GM18870 (cell line): ENCODE data around the gene LINC01488.
A peak's percentile ranks its signal among the peaks of the same experiment; 100 is the strongest.

ENCODE experiments used
- ATAC-seq: cut with Tn5 transposase; IDR thresholded peaks from one replicate; pipeline ENCODE4 v1.9.1; 2021; ENCODE audit warnings: moderate library complexity; ENCODE audit not compliant: unreplicated experiment

The LINC01488 gene

DNA sequence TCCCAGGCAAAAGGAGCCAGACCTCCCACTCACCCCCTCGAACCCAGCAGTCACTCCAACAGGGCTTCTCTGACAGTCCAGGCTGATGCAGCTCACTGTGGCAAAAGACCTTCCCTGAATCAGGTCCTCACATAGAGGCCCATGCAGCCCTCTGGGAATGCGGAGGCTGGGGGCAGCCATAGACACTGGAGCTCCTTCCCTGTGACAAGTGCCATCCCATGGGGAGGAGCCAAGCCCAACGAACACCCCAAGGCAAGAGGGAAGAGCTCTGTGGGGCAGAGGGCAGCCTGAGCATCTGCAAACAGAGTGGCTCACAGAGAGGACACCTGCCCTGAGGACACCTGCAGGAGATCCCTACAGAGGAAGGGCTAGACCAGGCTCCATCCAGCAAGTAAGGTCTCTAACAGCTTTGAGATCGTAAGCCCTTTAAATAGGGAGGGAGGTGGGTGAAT is at the start of gene LINC01488:
TSS of gene LINC01488 (plus strand) at position 271 of the 452 bp plus-strand sequence.
- no peak for ATAC-seq

DNA sequence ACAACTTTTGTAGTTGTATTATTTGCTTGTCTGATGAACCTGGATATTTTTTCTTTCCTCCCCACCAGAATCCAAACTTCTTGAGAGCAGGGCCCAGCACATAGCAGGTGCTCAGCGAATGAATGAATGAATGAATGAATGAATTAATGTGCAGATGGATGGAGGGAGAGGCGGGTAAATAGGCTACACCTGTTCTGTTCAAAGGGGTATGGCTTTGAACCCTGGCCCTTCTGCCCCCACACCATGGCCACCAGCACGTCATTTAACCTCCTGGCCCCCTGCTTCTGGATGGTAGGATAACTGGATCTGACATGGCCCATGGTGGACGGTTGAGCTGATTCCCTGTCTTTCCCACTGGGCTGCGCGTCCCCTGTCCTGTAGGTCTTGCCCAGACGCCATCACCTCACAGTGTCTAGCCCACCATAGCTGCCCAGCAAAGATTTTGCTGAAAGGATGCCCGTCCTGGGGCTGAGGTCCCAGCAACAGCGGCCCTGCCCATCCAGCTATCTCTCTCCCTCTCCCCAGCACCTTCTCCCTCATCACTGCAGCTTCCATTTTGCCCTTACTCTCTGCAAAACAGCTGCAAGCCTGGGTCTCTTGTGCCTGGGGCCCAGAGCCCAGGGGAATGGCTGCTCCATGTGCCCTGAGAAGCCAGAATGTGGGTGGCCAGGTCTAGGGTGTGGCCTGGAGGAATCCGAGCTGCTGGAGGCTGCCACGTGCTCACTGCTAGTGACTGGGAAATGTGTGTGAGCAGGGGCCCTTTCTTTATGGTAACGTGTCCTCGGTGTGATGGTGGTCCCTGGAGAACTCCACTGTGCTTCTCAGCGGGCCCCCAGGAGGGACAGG is 49.3 kb upstream of the LINC01488 start:
- no peak for ATAC-seq

DNA sequence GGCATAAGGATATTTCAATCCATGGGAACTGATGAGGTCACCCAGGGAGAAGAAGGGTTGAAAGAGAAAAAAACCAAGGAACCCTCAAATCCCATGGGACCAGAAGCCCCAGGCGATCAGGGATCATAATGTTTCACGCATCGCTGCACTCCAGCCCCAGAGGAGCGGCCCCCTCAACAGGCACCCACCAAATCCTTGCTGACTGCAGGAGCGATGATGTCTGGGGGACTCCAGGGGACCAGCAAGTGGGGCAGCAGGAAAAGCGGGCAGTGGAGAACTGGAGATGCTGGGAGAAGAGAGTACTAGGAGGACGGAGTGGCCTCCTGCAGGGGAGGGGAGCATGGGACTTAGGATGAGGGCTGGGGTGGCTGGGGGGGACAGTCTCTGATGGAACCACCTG is 47.7 kb upstream of the LINC01488 start:
- no peak for ATAC-seq

DNA sequence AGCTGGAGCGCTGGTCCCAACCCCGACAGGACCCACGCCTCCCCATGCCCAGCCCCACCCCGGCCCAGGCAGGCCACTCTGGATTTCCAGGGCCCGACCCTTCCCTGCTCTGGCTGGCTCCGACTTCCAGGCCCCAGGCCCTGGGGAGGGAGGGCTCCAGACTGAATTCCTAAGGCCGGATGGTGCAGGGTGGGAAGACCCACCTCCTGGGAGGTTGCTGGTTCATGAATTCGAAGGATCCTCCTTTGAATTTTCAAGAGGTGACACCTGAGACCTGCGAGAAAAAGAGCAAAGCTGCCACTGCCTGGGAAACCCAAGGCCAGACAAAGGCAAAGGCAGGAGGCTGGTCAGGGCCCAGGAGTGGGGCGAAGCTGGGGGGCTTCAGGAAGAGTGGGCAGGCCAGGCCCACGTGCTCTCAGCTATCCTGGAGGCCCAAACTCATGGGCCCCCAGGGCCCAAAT is 47.0 kb upstream of the LINC01488 start:
- no peak for ATAC-seq

DNA sequence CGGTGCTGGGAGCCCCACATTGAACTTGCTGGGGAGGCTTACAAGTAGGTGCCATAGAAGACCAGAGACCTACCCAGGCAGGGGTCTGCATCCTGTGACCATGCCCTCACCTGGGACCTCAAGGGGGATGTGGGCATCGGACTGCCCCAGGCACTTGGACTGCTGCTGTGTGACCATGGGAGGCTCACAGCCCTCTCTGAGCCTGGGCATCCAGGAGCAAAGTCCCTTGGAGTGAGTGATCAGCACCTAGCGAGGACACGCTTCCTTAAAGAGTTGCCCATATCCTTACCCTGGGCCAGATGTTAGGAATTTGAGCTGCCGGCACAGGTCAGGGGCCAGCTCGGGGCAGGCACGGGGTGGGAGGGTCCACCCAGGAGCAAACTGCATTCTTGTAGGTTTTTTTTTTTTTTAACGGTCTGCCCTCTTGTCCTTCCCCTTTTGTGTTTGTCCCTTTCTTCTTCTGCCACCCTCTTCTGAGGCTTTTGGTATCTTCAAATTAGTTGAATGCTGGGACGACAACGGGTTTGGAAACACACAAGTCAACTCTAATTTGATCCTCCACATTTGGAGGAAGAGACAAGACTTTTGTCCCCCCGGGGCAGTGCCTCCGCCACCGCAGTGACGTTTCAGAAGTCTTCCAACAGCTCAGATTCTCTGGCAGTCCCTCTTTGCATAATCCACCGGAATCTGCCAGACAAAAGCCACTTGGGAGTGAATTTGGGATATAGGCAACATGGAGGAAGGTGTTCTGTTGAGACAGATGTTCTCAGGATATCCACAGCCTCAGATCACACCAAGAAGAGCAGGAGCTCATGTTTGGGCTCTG is 46.1 kb upstream of the LINC01488 start:
- ATAC-seq: no peak

DNA sequence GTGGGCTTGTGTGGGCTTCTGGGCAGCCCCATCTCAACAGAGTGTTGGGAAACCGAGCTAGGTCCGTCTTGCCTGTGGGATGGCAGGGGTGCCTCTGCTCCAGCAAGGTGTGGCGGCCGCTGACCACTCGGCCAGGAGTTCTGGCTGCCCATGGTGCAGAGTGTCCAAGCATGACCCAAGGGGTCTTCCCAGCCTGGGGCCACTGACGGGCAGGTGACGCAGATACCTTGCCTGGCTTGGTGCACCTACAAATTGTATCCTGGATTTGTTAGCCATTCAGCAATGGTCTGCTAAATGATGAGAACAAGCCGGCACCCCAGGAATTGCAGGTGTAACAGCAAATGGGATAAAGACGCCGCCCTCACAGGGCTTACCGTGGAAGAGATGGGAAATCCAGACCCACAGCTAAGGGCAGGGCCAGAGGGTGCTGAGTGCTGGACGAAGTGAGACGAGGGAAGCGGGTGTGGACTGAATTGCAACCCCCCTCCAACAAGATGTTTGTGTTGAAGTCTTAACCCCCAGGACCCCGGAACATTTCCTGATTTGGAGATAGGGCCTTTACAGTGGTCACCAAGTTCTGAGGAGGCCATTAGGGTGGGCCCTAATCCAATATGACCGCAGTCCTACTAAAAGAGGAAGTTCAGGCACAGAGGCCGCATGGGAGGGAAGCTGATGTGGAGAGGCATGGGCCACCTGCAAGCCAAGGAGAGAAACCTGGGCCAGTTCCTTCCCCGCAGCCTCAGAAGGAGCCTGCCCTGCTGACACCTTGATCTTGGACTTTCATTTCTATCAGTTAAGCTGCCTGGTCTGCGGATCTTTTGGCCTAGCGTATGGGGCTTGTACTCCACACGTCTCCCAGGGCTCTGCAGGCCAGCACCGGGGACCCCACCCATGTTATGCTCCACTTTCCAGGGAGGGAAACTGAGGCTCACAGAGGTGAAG is 45.2 kb upstream of the LINC01488 start:
- no peak for ATAC-seq

DNA sequence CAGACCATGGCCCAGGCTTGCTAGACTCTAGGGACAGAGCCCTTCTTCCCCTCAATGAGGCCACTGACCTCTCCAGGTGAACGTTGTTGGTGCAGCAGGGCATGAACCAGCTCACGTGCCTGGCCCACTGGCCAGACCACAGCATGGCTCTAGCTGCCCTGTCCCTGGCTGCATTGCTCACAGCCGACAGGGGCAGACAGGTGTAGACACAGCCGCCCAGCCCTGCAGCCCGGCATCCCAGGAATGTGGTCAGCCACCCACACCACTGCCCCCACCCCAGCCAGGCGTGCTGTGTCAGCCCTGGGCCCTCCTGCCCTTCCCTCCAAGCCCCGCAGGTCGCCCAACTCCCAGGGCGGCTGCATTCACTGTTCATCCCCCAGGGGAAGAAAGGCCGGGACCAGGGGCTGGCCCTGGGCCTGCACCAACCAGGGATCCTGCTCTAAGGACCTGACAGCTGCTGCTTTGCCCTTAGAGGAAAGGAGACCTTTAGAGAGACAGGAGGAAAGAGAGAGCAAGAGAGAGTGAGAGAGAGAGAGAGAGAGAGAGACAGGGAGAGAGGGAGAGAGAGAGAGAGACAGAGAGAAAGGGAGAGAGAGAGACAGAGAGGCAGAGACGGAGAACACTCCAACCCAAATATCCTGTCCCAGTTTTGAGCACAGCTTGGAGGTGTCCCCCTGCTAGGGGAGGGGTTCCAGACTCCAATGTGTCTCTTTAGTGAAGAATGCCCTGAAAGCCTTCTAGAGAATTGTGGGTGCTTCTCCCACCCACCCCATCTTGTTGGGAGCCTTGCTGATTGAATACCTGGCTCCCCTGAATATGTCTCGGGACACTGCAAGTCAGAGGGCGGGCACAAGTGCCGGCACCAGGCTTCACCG is 44.2 kb upstream of the LINC01488 start:
- ATAC-seq: no peak

DNA sequence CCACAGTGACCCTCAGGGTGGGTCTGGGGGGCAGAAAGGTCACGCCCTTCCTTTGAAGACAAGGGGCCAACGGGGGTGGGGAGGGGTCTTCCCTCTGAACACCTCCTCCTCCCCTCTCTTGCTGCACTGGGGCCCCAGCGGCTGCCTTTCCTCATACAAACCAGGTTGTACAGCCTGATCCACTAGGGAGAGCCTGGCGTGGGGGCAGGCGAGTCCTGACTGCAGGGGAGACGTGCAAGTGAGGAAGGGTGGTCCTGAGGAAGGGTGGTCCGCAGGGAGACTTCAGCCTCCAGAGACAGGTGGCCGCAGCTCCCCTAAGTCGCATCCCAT is 43.6 kb upstream of the LINC01488 start:
- ATAC-seq: no peak

DNA sequence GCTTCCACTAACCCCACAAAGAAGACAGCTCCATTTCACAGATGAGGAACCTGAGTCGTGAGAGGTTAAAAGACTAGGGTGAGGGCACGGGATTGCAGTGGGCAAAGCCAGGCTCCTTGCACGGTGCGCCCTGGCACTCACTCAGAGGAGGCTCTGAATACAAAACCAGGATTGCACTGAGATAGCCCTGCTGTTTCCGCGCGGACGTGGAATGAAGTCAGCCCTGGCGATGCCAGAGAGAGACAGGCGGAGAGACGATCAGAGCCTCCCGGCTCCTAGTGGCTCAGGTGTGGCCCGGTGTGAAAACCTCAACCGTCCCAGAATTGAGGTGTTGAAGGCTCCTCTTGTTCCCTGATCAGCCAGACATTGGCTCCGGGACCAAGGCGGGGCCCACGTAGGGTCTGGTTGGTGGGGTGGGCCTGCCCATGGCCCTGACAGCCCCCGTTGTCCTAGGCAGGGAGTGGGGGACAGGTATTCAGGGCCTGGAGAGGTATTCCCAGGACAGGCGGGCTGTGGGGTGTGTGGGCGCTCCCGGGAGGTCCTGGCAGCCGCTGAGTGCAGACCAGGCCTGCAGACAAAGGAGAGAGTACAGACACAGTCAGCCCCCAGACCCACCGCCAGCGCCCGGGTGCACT is 43.1 kb upstream of the LINC01488 start:
- ATAC-seq: no peak

DNA sequence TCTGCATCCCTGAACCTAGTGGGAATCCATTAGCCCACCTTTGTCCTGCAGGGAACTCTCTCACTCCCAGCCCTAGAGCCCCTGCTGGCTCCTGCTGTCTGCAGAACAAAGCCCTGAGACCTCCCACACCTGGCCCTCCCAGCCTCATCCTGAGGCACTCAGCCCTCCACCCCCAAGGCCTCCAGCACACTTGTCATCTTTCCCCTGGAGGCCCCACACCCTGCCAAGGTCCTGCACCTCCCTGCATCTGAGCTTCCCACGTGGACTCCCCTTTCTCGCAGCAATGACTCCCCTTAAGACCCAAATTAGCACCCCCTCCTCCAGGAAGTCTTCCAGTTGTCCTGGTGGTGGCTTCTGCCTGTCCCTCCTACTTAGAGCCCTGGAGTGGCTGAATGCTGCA is 42.3 kb upstream of the LINC01488 start:
- no peak for ATAC-seq

DNA sequence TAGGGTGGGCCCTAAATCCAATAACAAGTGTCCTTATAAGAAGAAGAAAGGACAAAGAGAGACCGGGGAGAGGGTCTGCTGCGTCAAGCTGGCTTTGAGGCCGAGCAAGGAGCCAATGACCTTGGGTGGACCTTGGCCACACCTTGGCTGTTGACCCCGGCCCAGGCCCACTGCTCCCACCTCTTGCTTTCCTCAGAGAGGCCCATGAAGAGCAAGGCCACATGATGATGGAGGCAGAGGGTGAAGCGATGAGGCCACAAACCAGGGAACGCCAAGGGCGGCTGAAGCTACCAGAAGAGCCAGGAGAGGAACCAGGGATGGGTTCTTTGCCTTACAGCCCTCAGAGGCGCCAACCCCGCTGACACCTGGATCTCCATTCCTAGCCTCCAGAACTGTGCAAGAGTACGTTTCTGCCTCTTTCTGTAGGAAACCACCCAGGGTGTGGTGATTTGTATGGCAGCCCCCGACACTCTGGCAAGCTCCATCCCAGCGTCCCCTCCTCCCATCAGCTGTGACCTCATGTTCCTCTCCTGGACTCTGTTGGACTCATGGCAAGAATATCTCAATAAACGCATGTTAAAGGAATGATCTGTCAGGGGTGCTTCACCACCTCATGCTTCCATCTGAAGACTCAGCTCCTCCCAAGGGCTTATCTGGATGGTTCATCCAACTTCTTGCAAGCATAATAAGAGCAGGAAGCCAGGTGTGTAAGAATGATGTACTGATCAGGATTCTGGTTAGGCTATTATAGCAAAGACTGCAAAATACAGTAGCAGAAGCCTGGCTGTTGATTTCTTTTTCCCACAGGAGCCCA is 41.6 kb upstream of the LINC01488 start:
- no peak for ATAC-seq

DNA sequence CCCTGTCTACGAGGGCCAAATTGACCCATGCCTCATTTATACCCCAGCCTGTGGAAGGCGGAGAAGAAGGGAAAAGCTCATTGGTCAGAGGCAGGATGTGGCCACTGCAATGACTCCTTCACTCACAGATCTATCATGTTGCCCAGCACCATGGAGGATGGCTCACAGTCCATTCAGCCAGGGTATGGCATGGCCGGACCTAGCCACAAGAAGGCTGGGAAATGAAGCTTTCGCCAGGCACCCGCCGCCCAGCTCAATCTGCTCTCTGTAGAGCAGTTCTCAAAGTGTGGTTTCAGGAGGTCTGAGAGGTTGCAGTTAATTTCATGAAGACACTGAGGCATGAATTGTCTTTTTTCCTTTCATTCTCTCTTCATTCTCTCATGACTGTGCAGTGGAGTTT is 40.6 kb upstream of the LINC01488 start:
- no peak for ATAC-seq

DNA sequence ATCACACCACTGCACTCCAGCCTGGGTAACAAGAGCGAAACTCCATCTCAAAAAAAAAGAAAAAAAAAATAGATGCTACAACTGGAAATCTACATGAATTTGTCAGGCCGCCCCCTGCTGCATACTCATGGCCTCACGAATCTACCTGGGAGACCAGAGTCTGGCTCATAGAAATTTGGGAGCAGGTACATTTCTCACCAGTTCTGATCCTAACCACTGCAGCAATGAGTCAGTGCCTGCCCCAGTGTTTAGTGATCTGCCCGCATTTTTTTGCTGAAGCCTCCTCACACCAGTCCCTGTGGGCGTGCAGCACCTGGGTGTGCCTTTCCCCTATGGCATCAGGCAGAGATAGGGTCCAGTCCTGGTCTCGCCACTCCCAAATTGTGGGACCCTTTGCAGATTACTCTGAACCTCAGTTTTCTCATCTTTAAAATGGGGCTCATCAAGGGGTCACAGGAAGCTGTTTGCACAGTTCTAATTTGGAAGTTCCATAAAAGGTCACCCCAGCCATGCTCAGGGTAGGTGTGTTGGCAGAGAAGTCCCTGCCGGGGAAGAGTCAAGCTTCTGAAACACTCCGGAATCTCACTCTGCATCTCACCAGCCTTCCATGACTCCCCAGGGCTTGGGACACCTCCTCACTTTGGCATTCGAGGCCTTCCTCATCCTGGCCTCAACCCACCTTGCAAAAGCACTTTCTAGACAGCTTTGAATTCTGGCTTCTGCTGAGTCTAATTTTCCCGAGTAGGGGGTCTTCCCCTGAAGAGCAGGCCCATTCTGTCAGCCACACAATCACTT is 39.3 kb upstream of the LINC01488 start:
- ATAC-seq: no peak

DNA sequence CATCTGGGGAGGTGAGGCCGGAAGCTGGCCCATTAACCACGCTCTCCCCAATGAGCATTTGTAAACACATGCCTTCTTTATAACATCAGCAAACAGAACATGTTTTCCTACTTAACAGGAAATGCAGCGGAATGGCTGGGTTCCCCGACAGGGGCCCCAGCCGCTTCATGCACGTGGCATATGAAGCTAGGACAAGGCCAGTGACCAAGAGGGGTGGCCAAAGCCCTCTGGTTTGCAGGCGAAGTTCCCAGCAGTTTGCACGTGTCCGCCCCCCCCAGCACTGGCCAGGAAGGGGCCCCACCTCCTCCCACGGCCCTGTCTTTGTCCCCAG is 38.7 kb upstream of the LINC01488 start:
- ATAC-seq: no peak

DNA sequence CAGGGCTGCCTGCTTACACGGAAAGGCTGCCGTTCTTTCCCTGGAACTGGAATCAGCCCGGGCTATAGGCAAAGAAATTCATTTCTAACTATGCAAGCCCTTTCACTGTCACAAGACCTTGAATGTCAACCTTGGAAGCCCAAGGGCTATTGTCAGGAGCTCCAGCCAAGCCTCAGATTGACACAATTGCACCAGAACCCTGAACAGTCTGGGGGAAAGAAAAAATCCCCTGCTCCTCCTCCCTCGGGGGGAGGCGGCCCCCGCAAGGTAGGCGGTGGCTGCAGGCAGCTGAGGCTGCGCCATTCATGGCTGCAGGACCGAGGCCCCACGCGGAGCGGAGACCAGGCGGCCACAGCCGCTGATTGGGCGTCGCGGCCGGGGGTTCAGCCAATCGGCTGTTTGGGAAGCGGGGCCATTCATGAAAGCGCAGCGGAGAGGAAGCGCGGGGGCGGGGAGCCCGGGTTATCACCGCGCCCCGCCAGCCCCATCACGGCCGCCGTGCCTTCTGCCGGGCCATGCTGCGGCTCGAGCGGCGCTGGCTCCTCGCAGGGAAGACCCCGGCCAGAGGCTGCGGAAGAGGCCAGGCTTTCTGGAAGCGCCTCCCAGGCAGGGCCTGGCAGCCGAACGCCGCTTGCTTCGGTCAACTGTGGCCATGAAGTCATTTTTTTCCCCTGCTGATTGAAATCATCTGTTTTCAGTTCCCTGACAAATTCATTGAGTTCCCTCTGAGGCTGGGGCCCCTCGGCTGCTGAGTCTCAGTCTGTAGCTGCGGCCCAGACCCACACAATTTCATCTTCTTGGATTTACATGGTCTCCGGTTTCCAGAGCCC is 38.1 kb upstream of the LINC01488 start:
- peak; percentile 65 for ATAC-seq

DNA sequence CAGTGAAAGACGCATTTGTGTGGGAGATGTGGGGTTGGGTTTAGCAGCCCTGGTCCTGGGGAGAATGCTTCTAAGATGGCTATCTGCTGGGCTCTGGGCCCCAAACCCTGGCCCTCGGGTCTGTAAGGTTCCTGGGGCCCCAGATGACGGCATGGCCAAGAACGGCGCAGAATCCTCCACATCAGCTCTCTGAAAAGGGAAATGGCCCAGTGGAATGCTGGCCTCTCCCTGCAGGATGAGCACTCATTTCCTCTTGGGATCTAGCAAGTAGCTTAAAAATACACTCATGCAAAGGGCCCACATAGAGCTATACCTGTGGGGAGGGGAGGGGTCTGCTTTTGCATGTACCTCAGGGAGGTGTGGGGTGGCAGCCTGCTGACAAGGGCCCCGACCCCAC is 37.5 kb upstream of the LINC01488 start:
- no peak for ATAC-seq
